Endothelial cell of umbilical vein (primary cell): Measurements from ENCODE around the gene KCNK15. TPM values are rescaled to one million over a fixed set of nuclear protein-coding genes. Genes with fewer than 3 reads are reported as not detected.

ENCODE experiments used
- BruUV-seq: library from RNA; stranded (reverse); fragments of 400-500 nt; replicated peaks from 2 replicates; lab custom pipeline; 2021; lab: Mats Ljungman, UMichigan
- CTCF ChIA-PET: fragments of 300-600, 350-600 bp; sonication (Branson Sonifier 250); formaldehyde crosslinking; loops from one replicate; lab custom pipeline; 2021; ENCODE audit warnings: antibody characterized with exemption, inconsistent platforms; lab: Charles Lee
- POLR2A ChIA-PET: fragments of 300-600, 350-600 bp; sonication (Branson Sonifier 250); formaldehyde crosslinking; loops from one replicate; lab custom pipeline; 2021; ENCODE audit warnings: antibody characterized with exemption, inconsistent platforms; lab: Charles Lee
- DNase-seq: peaks from one replicate; pipeline ENCODE4 v3.0.0-alpha.2; 2011; ENCODE audit warnings: low read depth, low spot score
- FAIRE-seq: peaks from 2 replicates; lab custom pipeline; 2011; peaks lifted over from hg19 to GRCh38; lab: Jason Lieb, UNC
- H2AFZ ChIP-seq: 2 replicates; pipeline ENCODE4 v1.6.0; 2012; ENCODE audit warnings: low read depth, low read length, control low read depth, inconsistent platforms
- H3K27ac ChIP-seq: 2 replicates; pipeline ENCODE4 v1.5.1; 2011; ENCODE audit warnings: low read depth, mild to moderate bottlenecking, control low read depth, low read length, moderate library complexity; ENCODE audit not compliant: insufficient read depth
- H3K27me3 ChIP-seq, 2 experiments: 2 replicates each; pipeline versions ENCODE4 v1.6.0 to v1.6.1; 2011; ENCODE audit warnings: low read length in 2 of 2, mixed read lengths in 1 of 2; ENCODE audit not compliant: control insufficient read depth in 2 of 2, insufficient read depth in 2 of 2
- H3K36me3 ChIP-seq, 2 experiments: 2 replicates in 1 of 2; 3 replicates in 1 of 2; pipeline ENCODE4 v1.5.1; 2011; ENCODE audit warnings: low read length in 2 of 2, mild to moderate bottlenecking in 1 of 2, moderate library complexity in 1 of 2; ENCODE audit not compliant: control insufficient read depth in 2 of 2, insufficient read depth in 2 of 2; ENCODE audit errors: extremely low read depth in 1 of 2
- H3K4me1 ChIP-seq: 3 replicates; pipeline ENCODE4 v1.5.1; 2011; ENCODE audit warnings: mild to moderate bottlenecking, low read length; ENCODE audit not compliant: control insufficient read depth, insufficient read depth; ENCODE audit errors: extremely low read depth
- H3K4me2 ChIP-seq: 2 replicates; pipeline ENCODE4 v1.6.1; 2011; ENCODE audit warnings: low read length, control low read depth, mixed read lengths; ENCODE audit not compliant: insufficient read depth
- H3K4me3 ChIP-seq, 3 experiments: fragments of 200-600 bp in 1 of 3; sonication (generic), shearing (Covaris generic) in 1 of 3; replicated peaks in 1 of 3; 2 replicates each; pipeline ENCODE4 v1.5.1; 2011 to 2016; ENCODE audit warnings: control low read depth in 3 of 3, low read length in 3 of 3, mild to moderate bottlenecking in 2 of 3, inconsistent platforms in 1 of 3, low read depth in 1 of 3, moderate library complexity in 1 of 3; ENCODE audit not compliant: insufficient read depth in 1 of 3
- H3K79me2 ChIP-seq: 2 replicates; pipeline ENCODE4 v1.6.0; 2012; ENCODE audit warnings: low read length, inconsistent platforms; ENCODE audit not compliant: control insufficient read depth, insufficient read depth
- H3K9ac ChIP-seq: replicated peaks from 2 replicates; pipeline ENCODE3; 2011; ENCODE audit warnings: low read length, control low read depth; ENCODE audit not compliant: insufficient read depth; ENCODE audit errors: extremely low read depth
- H3K9me1 ChIP-seq: replicated peaks from 3 replicates; pipeline ENCODE4 v1.6.0; 2011; ENCODE audit warnings: mild to moderate bottlenecking, low read length; ENCODE audit not compliant: control insufficient read depth, insufficient read depth; ENCODE audit errors: extremely low read depth
- H3K9me3 ChIP-seq: replicated peaks from 2 replicates; pipeline ENCODE4 v1.5.1; 2012; ENCODE audit warnings: low read length, inconsistent platforms; ENCODE audit not compliant: control insufficient read depth, insufficient read depth
- H4K20me1 ChIP-seq: replicated peaks from 2 replicates; pipeline ENCODE3; 2011; ENCODE audit warnings: mild to moderate bottlenecking, low read length; ENCODE audit not compliant: control insufficient read depth, insufficient read depth; ENCODE audit errors: extremely low read depth
- CTCF ChIP-seq, 2 donors: IDR thresholded peaks; 1 replicate in 1 of 2; 2 replicates in 1 of 2; pipeline ENCODE4 v1.5.1; 2011; ENCODE audit warnings: low read length in 2 of 2, mild to moderate bottlenecking in 2 of 2, moderate library complexity in 2 of 2, control low read depth in 1 of 2, inconsistent platforms in 1 of 2, low read depth in 1 of 2; ENCODE audit not compliant: insufficient read depth in 1 of 2; ENCODE audit errors: extremely low read depth in 1 of 2
- EZH2 ChIP-seq: IDR thresholded peaks from 2 replicates; pipeline ENCODE4 v1.6.1; 2012; ENCODE audit warnings: borderline replicate concordance, low read depth, mild to moderate bottlenecking, moderate library complexity, low read length, inconsistent platforms; ENCODE audit not compliant: severe bottlenecking
- FOS ChIP-seq: IDR thresholded peaks from 2 replicates; pipeline ENCODE4 v1.6.1; 2011; ENCODE audit warnings: mild to moderate bottlenecking, low read length, moderate library complexity, borderline replicate concordance; ENCODE audit not compliant: insufficient read depth
- GATA2 ChIP-seq: IDR thresholded peaks from 2 replicates; pipeline ENCODE4 v1.7.0; 2011; ENCODE audit warnings: low read depth, mild to moderate bottlenecking, moderate library complexity, mixed read lengths, low read length; ENCODE audit not compliant: insufficient read length, insufficient read depth
- JUN ChIP-seq: IDR thresholded peaks from 2 replicates; pipeline ENCODE4 v1.6.1; 2011; ENCODE audit warnings: borderline replicate concordance, low read depth; ENCODE audit not compliant: insufficient read length, insufficient read depth
- MAX ChIP-seq: IDR thresholded peaks from 2 replicates; pipeline ENCODE4 v1.6.1; 2011; ENCODE audit not compliant: insufficient read depth, insufficient read length
- MYC ChIP-seq: IDR thresholded peaks from one replicate; pipeline ENCODE4 v1.6.1; 2011; ENCODE audit warnings: mild to moderate bottlenecking, low read depth, low read length
- POLR2A ChIP-seq: IDR thresholded peaks from 2 replicates; pipeline ENCODE4 v1.6.1; 2012; ENCODE audit warnings: low read depth, mild to moderate bottlenecking, control low read depth, low read length
- POLR2AphosphoS5 ChIP-seq: IDR thresholded peaks from 2 replicates; pipeline ENCODE4 v1.6.1; 2012; ENCODE audit warnings: low read depth, mild to moderate bottlenecking, control low read depth, low read length, moderate library complexity; ENCODE audit not compliant: insufficient read depth
- dilution Hi-C: fragments of 300-500 bp; cut with MboI; formaldehyde crosslinking; loops from one replicate; pipeline ENCODE4 v1.15.0; 2019; ENCODE audit warnings: low sequenced_read_pairs; ENCODE audit not compliant: extremely low pct_ligation_motif_present
- intact Hi-C: fragments of 100-400 bp; cut with micrococcal nuclease; formaldehyde crosslinking; loops from one replicate; pipeline ENCODE4 v1.10.0; 2022
- polyA plus RNA-seq, 4 experiments: library from polyadenylated mRNA; depleted of rRNA in 3 of 4; stranded (reverse) in 3 of 4; unstranded in 1 of 4; fragments of >200 nt; gene quantifications; 2 replicates each; pipeline versions ENCODE4 v1.2.1 to v1.2.3, GENCODE V29; 2011 to 2012; ENCODE audit warnings: missing spikeins in 1 of 4
- total RNA-seq: library from RNA; stranded (reverse); gene quantifications from 2 replicates; pipeline ENCODE4 v1.2.3, GENCODE V29; 2021

The KCNK15 gene
- total and polyA plus RNA-seq, 2 donors (not counting 3 experiments of a cell fraction or from before 2014, with no cell fraction given): 0.06 TPM; not detected in 1

- Histone ChIP-seq H3K36me3 (no peaks in the 10 kb centered on the region), H3K27ac (no peak overlapping the region), H3K9ac (no peak overlapping the region), H3K27me3 (no peaks in the 10 kb centered on the region), H3K9me1 (no peaks in the 10 kb centered on the region), H3K4me2 (no peak overlapping the region), H2AFZ (no peak overlapping the region), H3K4me1 (peaks cover 13% of the 10 kb centered on the region), H3K79me2 (no peaks in the 10 kb centered on the region), H3K9me3 (no peaks in the 10 kb centered on the region), H4K20me1 (no peaks in the 10 kb centered on the region), H3K4me3 (no peak overlapping the region)
- DNase-seq (no peak), FAIRE-seq (no peak)
- no peak for TF ChIP-seq POLR2A
- TF ChIP-seq POLR2AphosphoS5: no peak
- no peak for TF ChIP-seq JUN
- TF ChIP-seq GATA2: no peak
- no peak for TF ChIP-seq FOS
- TF ChIP-seq CTCF (IDR thresholded peaks at IDR 0.05; ENCODE audit: extremely low read depth in 1 of 2, insufficient read depth in 1 of 2, low read depth in 1 of 2, low read length in 2 of 2): no peak
- no peak for TF ChIP-seq EZH2
- no peak for TF ChIP-seq MAX
- no peak for TF ChIP-seq MYC
- CTCF ChIA-PET: interaction anchor here (0.6 to 2.5 kb wide), 4 partner anchors 16 to 31 kb away, joined by 3 to 11 read pairs (median 5); no protein-coding TSS in a partner anchor
- intact Hi-C loops: no loop called here
- dilution Hi-C loops: no loop called here
- no TSS peak for BruUV-seq
- POLR2A ChIA-PET: no interaction called here
Observed at GRCh38 chr20:44701118-44701857, 44.4 kb upstream of the KCNK15 start.
